GM10248 (cell line): ENCODE results near the gene AGL.

ENCODE experiments used
- CTCF ChIA-PET: fragments of 300-600 bp; sonication (Branson Sonifier 250); formaldehyde crosslinking; extraction: SDS; loops from one replicate; lab custom pipeline; 2021; ENCODE audit warnings: antibody characterized with exemption; lab: Yijun Ruan, JAX
- POLR2A ChIA-PET: fragments of 350-650 bp; sonication (Branson Sonifier 250); formaldehyde crosslinking; extraction: SDS; loops from one replicate; lab custom pipeline; 2020; ENCODE audit warnings: antibody characterized with exemption; lab: Yijun Ruan, JAX
- DNase-seq: peaks from one replicate; pipeline ENCODE4 v3.0.0; 2012; ENCODE audit errors: extremely low spot score
- TF ChIP-seq, protein P1 (sequence below): IDR thresholded peaks from 2 replicates; pipeline ENCODE4 v1.5.1; 2012; ENCODE audit warnings: mild to moderate bottlenecking, low read depth; ENCODE audit errors: extremely low read depth, missing control alignments, control extremely low read depth

AGL gene

DNA sequence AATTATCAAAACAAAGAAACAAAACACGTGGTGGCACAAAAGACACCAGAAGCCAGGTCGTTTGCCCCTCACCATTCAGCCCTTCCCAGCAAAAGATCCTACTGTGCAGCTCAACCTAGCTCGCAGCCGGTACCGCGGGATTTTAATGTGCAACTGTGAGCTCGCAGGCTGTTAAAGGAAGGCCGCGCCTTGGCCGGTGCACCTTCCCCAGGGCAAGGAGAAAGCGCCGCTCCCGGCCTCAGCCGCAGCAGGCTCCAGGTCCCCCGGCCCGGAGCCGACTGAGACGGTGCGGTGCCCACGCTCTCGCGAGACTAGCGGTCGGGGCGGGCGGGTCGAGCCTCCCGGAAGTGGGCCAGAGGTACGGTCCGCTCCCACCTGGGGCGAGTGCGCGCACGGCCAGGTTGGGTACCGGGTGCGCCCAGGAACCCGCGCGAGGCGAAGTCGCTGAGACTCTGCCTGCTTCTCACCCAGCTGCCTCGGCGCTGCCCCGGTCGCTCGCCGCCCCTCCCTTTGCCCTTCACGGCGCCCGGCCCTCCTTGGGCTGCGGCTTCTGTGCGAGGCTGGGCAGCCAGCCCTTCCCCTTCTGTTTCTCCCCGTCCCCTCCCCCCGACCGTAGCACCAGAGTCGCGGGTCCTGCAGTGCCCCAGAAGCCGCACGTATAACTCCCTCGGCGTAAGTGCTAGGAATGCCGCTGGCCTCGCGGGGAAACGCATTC, at the start of gene AGL:
Gene AGL (plus strand): TSS at position 618 of the 715 bp plus-strand sequence. CDS start 682 bp downstream, outside the sequence.
- TF ChIP-seq, protein P1, sequence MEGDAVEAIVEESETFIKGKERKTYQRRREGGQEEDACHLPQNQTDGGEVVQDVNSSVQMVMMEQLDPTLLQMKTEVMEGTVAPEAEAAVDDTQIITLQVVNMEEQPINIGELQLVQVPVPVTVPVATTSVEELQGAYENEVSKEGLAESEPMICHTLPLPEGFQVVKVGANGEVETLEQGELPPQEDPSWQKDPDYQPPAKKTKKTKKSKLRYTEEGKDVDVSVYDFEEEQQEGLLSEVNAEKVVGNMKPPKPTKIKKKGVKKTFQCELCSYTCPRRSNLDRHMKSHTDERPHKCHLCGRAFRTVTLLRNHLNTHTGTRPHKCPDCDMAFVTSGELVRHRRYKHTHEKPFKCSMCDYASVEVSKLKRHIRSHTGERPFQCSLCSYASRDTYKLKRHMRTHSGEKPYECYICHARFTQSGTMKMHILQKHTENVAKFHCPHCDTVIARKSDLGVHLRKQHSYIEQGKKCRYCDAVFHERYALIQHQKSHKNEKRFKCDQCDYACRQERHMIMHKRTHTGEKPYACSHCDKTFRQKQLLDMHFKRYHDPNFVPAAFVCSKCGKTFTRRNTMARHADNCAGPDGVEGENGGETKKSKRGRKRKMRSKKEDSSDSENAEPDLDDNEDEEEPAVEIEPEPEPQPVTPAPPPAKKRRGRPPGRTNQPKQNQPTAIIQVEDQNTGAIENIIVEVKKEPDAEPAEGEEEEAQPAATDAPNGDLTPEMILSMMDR: no peak
- DNase-seq: peak; percentile 94
- ChIA-PET POLR2A (interaction anchor here (0.6 kb wide), 1 partner anchor 1558 kb away, joined by 3 read pairs; no protein-coding TSS in a partner anchor), CTCF (interaction anchor here (1.3 to 1.6 kb wide), 3 partner anchors 48 to 606 kb away, joined by 3 read pairs; no protein-coding TSS in a partner anchor)

DNA sequence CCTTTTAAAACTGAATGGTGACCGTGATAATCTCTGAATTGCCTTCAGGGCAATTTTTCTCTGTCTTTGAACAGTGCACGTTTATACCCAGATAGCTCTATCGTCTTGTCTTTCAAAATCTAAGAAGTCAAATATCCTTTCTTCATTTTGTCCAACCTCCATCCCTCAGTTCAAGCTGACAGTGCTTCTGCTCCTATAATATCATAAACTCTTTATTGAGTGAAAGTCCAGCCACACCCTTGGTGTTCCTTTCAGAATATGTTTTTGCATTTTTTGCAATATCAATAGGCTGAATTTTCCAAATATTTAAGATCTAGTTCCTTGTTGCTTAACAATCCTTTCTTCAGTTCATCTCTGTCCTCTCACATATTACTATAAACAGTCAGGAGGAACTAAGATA, 48.6 kb upstream of the AGL start:
- POLR2A ChIA-PET: no interaction called here
- TF ChIP-seq, protein P1: no peak
- CTCF ChIA-PET: interaction anchor here (0.8 to 3.1 kb wide), 7 partner anchors 8 to 1067 kb away, joined by 3 to 9 read pairs (median 4); partner anchors contain the start of gene AGL
- DNase-seq: no peak

DNA sequence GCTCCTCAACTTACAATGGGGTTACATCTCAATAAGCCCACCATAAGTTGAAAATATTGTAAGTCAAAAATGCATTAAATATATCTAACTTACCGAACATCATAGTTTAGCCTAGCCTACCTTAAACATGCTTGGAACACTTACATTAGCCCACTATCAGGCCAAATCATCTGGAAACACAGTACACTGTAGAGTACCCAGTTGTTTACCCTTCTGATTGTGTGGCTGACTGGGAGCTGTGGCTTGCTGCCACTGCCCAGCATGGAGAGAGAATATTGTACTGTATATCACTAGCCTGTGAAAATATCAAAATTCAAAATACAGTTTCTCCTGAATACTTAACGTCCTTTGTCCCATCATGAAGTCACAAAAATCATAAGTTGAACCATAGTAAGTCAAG, 43.3 kb upstream of the AGL start:
- DNase-seq: no peak
- POLR2A ChIA-PET: no interaction called here
- CTCF ChIA-PET: interaction anchor here (0.6 to 5.3 kb wide), 9 partner anchors 12 to 1061 kb away, joined by 3 to 31 read pairs (median 4); no protein-coding TSS in a partner anchor
- TF ChIP-seq, protein P1: no peak

DNA sequence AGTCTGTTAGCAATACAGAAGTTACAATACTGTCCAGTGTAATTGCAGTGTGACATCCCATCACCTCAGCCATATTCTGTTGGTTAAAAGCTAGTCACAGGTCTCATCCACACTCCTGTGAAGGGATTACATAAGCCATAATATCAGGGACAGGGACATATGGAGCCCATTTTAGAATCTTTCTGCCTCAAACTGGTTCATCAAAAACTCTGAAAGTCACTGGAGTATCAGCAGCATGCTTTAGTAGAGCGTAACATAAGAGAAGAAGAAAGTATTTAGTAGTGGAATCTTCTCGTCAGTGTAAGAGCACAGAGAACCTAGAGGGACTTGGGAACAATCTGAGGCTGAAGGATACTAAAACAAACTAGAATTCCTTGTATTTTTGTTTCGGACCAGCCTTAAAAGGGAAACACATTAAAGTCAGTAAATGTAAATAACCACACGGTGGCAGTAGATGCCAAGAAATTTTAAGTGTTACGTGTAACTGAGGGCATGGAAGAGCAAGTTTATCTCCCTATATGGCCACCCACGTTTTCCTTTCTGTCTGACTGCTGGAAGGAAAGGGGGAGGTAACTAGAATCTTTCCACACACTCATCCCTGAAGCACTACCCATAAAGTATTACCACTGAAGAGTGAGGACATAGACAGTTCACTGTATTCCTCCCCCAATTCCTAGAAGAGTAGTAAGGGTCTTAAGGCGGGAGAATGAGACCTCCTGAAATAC, 41.6 kb upstream of the AGL start:
- CTCF ChIA-PET: interaction anchor here (0.6 to 5.3 kb wide), 9 partner anchors 8 to 1067 kb away, joined by 3 to 31 read pairs (median 6); no protein-coding TSS in a partner anchor
- POLR2A ChIA-PET: no interaction called here
- peak; percentile 66 for DNase-seq
- TF ChIP-seq, protein P1: peak; percentile 43

DNA sequence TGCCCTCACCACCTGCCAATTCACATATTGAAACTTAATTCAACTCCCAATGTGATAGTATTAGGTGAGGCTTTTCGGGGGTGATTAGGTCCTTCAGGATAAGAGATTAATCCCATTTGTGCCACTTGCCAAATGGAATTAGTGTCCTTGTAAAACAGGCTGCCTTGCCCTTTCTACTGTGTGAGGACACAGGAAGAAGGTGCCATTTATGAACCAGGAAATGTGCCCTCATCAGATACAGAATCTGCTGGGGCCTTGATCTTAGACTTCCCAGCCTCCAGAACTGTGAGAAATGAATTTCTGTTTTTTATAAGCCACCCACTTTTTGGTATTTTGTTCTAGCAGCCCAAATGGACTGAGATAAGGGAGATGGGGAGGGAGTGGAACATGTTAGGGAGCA, 39.1 kb upstream of the AGL start:
- ChIA-PET CTCF (interaction anchor here (1.1 to 2.4 kb wide), 4 partner anchors 645 to 649 kb away, joined by 3 to 7 read pairs (median 6); no protein-coding TSS in a partner anchor), POLR2A (no interaction called here)
- DNase-seq: no peak
- TF ChIP-seq, protein P1: no peak

DNA sequence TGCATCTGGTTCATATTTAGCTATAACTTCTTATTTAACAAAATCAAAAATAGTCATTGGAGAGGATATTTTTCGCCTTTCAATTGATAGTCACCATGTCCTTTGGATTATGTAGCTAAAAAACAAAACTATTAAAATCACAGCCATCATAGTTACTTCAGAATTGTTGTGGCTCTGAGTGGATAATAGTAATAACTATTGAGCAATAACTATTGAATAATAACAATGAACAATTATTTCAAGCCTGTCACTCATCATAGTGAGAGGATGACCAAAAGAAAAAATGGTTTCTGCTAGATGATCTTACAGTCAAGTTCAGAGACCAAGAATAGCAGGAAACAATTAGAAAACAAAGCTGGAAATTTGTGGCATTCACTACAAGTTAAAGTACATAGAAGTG, 38.4 kb upstream of the AGL start:
- POLR2A ChIA-PET: no interaction called here
- TF ChIP-seq, protein P1: no peak
- no peak for DNase-seq

More for the DNA sequence above, 38.4 kb upstream of the AGL start:
- CTCF ChIA-PET: interaction anchor here (1.0 to 2.4 kb wide), 5 partner anchors 9 to 649 kb away, joined by 3 to 7 read pairs (median 4); no protein-coding TSS in a partner anchor
